ENCODE data around the gene NT5E. TPM values are rescaled to one million over a fixed set of nuclear protein-coding genes. Genes with fewer than 3 reads are reported as not detected.
A peak's percentile ranks its signal among the peaks of the same experiment; 100 is the strongest.
"Not testable (repeated sequence)": the region's sequence is repeated elsewhere in the genome, so short reads cannot be mapped to it uniquely, and the experiment has no call there.

NT5E gene
- total RNA-seq, 2 experiments from 2014 or later: 3.7 to 3.8 TPM

DNA sequence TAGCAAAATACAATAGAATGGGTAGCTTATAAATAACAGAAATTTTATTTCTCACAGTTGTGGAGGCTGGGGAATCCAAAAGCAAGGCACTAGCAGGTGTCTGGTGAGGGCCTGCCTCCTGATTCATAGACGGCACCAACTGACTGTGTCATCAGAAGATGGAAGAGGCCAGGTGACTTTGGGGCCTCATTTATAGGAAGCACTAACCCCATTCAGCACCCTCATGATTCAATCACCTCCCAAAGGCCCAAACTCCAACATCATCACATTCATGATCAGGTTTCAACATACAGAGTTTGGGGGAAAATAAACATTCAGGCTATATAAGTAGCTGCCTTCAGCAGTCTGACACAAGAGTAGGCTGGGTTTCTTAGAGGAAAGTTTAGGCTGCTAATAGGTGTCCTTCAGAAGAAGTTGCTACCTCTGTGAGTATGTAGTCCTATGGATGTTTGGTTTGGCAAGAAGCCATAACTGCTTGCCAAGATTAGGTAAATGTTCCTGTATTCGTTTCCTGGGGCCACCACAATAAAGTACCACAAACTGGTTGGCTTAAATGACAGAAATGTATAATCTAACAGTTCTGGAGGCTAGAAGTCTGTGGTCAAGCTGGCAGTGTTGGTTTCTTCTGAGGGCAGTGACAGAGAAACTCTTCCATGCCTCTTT, 48.8 kb downstream of the NT5E start:
- Mint-ChIP-seq H3K9me3 (peaks cover 22% of the 10 kb centered on the region), H3K27ac (no peak overlapping the region), H3K4me3 (no peak overlapping the region), H3K4me1 (ENCODE audit: low read depth) (peaks cover 20% of the 10 kb centered on the region), H3K36me3 (peaks cover 14% of the 10 kb centered on the region), H3K27me3 (no peaks in the 10 kb centered on the region)
- intact Hi-C loops (cut with micrococcal nuclease): no loop called here
- POLR2A ChIA-PET: no interaction called here
- DNase-seq: no peak
- CTCF ChIA-PET: interaction anchor here (1.1 to 9.6 kb wide), 2 partner anchors 15 to 144 kb away, joined by 3 to 92 read pairs; no protein-coding TSS in a partner anchor

DNA sequence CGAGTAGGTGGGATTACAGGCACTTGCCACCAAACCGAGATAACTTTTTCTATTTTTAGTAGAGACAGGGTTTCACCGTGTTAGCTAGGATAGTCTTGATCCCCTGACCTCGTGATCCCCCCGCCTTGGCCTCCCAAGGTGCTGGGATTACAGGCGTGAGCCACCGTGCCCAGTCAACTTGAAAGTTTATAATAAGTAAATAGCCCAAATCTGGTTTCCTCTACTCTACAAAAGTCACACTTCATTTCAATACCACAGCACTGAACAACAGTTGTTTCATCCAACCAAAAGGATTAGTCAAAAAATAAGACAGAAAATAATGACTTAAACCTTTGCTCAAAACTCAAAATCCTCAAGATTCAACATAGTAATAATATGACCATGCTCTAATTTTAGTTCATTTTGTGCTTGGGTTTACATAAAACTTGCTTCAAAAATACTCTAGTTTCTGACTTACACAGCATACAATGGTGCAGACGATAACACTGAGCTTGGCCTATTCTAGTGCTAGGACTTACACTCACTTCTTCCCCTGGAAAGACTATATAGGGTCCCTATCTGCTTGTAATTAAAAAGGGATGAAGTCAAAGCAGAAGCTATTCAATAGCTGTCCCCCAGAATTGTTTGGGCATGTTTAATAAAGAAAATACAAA, 56.7 kb downstream of the NT5E start:
- ChIA-PET CTCF (interaction anchor here (1.3 to 2.9 kb wide), 4 partner anchors 23 to 152 kb away, joined by 3 to 15 read pairs (median 5); no protein-coding TSS in a partner anchor), POLR2A (interaction anchor here (1.0 kb wide), 1 partner anchor 12 kb away, joined by 3 read pairs; no protein-coding TSS in a partner anchor)
- Mint-ChIP-seq H3K27me3 (no peaks in the 10 kb centered on the region), H3K36me3 (peaks cover 29% of the 10 kb centered on the region), H3K4me1 (ENCODE audit: low read depth) (peaks cover 10% of the 10 kb centered on the region), H3K9me3 (no peaks in the 10 kb centered on the region), H3K4me3 (no peak overlapping the region), H3K27ac (peak overlapping the region; percentile 4)
- intact Hi-C loops (cut with micrococcal nuclease): loop anchor here (1.0 kb wide), 3 partner anchors 10 to 164 kb away; no protein-coding TSS in a partner anchor
- DNase-seq: peak; percentile 70

DNA sequence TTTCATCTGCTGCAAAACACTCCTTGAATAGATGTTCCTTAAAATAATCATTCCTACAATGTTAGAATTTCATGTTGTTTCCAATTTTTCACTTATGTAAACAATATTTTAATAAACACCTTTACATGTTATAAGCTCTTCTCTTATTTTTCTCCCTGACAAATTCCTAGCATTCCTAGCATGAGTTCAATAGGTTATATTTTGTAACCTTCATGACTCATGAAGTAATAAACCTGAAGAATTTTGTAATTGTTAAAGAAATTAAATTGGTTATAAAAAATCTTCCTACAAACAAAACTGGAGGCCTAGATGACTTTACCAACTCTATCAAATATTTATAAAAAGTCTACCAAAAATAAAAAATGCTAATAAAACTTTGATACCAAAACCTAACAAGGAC, 66.3 kb downstream of the NT5E start:
- H3K9me3 Mint-ChIP-seq: no peaks in the 10 kb centered on the region
- no peak overlapping the region for H3K4me3 Mint-ChIP-seq
- no peak overlapping the region for H3K27ac Mint-ChIP-seq
- peaks cover 32% of the 10 kb centered on the region for H3K36me3 Mint-ChIP-seq
- intact Hi-C loops (cut with micrococcal nuclease): no loop called here
- POLR2A ChIA-PET: no interaction called here
- DNase-seq: no peak
- no peaks in the 10 kb centered on the region for H3K27me3 Mint-ChIP-seq
- CTCF ChIA-PET: no interaction called here
- H3K4me1 Mint-ChIP-seq (ENCODE audit: low read depth): no peaks in the 10 kb centered on the region

DNA sequence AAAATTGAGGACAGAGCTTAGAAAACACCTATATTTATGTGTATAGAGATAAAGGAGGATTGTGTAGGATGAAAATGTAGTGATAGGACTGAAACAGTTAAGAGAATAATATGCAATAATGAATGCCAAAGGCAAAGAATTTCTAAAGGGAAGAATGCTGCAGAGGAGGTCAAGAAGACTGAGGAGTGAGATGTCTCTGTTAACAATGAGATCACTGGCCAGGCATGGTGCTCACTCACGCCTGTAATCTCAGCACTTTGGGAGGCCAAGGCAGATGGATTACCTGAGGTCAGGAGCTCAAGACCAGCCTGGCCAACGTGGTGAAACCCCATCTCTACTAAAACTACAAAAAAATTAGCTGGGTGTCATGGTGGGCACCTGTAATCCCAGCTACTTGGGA, 74.4 kb downstream of the NT5E start:
- POLR2A ChIA-PET; intact Hi-C loops (cut with micrococcal nuclease); H3K4me1 Mint-ChIP-seq (ENCODE audit: low read depth); H3K4me3 Mint-ChIP-seq; DNase-seq; H3K27me3 Mint-ChIP-seq; H3K27ac Mint-ChIP-seq; H3K9me3 Mint-ChIP-seq: not testable (repeated sequence)
- peaks cover 33% of the 10 kb centered on the region for H3K36me3 Mint-ChIP-seq
- CTCF ChIA-PET: interaction anchor here (1.3 to 1.8 kb wide), 2 partner anchors 12 to 42 kb away, joined by 4 to 7 read pairs; no protein-coding TSS in a partner anchor

DNA sequence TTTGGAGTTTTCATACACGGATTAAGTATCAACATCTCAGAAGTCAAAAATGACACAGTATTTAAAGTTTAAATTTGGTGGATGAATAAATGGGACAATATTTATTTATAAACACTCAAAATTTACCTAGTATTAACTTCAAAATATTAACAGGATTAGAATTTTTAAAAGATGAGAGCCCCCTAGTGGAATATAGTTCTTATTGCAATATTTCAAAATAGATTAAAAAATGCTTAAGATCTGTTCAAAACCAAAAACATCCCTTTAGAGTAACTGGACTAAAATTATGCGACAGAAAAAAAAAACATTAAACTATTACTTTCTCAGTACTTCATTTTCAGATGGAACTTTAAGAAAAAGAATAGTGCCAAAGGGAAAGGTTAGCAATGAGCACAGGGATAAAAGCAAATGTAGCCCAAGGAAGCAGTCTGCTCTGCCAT, 87.2 kb downstream of the NT5E start:
- Mint-ChIP-seq H3K27ac (no peak overlapping the region), H3K9me3 (no peaks in the 10 kb centered on the region), H3K36me3 (peaks cover 11% of the 10 kb centered on the region), H3K4me1 (ENCODE audit: low read depth) (no peaks in the 10 kb centered on the region), H3K4me3 (no peak overlapping the region), H3K27me3 (no peaks in the 10 kb centered on the region)
- intact Hi-C loops (cut with micrococcal nuclease): loop anchor here (2.0 kb wide), 1 partner anchor 182 kb away; no protein-coding TSS in a partner anchor
- POLR2A ChIA-PET: no interaction called here
- CTCF ChIA-PET: interaction anchor here (0.6 to 3.9 kb wide), 18 partner anchors 9 to 1227 kb away, joined by 3 to 18 read pairs (median 5); no protein-coding TSS in a partner anchor
- no peak for DNase-seq

DNA sequence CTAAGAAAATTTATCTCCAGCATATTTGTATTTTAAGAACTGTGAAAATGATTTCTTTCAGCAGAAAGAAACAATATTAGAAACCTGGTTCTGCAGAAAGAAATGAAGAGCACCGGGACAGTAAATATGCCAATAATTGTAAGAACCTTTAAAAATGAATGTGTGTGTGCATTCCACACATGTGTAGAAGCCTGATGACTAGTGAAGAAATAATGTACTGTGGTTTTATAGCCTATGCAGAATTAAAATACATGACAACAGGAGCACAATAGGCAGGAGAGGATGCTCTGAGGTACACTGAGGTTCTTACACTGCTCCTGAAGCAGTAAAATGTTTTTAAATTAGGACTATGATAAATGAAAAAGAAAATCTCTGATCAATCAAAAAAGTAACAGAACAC, 94.9 kb downstream of the NT5E start:
- Mint-ChIP-seq H3K36me3 (peaks cover 18% of the 10 kb centered on the region), H3K4me3 (no peak overlapping the region), H3K4me1 (ENCODE audit: low read depth) (no peaks in the 10 kb centered on the region), H3K9me3 (peaks cover 2% of the 10 kb centered on the region), H3K27me3 (no peaks in the 10 kb centered on the region), H3K27ac (no peak overlapping the region)
- intact Hi-C loops (cut with micrococcal nuclease): no loop called here
- POLR2A ChIA-PET: no interaction called here
- DNase-seq: no peak
- CTCF ChIA-PET: no interaction called here

Other genes starting within 250 kb of the NT5E start
- gene SNX14, start 143.8 kb downstream of the NT5E start, total RNA-seq: 10 to 100 TPM; 50.9 to 59.6 TPM
- gene SYNCRIP, start 192.8 kb downstream of the NT5E start, total RNA-seq: 100 to 1,000 TPM; 138 to 139 TPM